Nephron (organoid): Measurements from ENCODE around the gene TRAPPC11.
A peak's percentile ranks its signal among the peaks of the same experiment; 100 is the strongest.

ENCODE experiments used
- H3K27ac Mint-ChIP-seq, 3 experiments: 2 replicates each; pipeline ENCODE4 v1.8.0; 2020; ENCODE audit warnings: mixed read lengths in 3 of 3, mild to moderate bottlenecking in 2 of 3, moderate library complexity in 1 of 3
- H3K27me3 Mint-ChIP-seq: 2 replicates; pipeline ENCODE4 v1.8.0; 2021; ENCODE audit warnings: low read depth, mild to moderate bottlenecking, moderate library complexity, mixed read lengths
- H3K36me3 Mint-ChIP-seq: 2 replicates; pipeline ENCODE4 v1.8.0; 2020; ENCODE audit warnings: low read depth, mixed read lengths
- H3K4me1 Mint-ChIP-seq: 2 replicates; pipeline ENCODE4 v1.8.0; 2020; ENCODE audit warnings: mixed read lengths
- H3K4me3 Mint-ChIP-seq, 3 experiments: 2 replicates each; pipeline ENCODE4 v1.8.0; 2020; ENCODE audit warnings: mild to moderate bottlenecking in 3 of 3, mixed read lengths in 3 of 3, moderate library complexity in 2 of 3
- H3K9me3 Mint-ChIP-seq: 2 replicates; pipeline ENCODE4 v1.8.0; 2020; ENCODE audit warnings: mixed read lengths
- CTCF ChIP-seq, 3 experiments: fragments of 200-600 bp; sonication (generic); IDR thresholded peaks; one replicate each; pipeline ENCODE4 v1.5.0; 2021; ENCODE audit warnings: antibody characterized with exemption in 3 of 3; ENCODE audit not compliant: unreplicated experiment in 3 of 3

The TRAPPC11 gene

DNA sequence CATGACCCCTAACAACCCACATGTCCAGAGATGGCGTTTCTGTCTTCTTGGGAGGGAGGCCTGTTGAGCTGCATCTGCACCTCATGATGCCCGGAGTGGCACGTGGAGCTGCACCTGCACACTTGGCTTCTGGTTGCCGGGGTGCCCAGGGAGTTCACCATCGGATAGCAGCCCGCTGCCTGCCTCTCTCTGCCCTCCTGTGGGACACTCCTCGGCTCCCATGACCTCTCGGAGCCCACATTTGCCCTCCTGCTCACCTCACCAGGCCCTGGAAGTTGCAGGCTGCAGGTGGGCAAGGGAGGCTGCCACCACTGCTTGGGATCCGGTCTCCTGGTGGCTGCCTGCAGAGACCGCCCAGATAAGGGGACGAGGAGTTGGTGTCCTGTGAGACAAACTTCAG lies 74.1 kb downstream of the TRAPPC11 start:
- no peak for TF ChIP-seq CTCF (IDR thresholded peaks at IDR 0.05; ENCODE audit: unreplicated experiment in 3 of 3)
- no peaks in the 10 kb centered on the region for H3K4me1 Mint-ChIP-seq

DNA sequence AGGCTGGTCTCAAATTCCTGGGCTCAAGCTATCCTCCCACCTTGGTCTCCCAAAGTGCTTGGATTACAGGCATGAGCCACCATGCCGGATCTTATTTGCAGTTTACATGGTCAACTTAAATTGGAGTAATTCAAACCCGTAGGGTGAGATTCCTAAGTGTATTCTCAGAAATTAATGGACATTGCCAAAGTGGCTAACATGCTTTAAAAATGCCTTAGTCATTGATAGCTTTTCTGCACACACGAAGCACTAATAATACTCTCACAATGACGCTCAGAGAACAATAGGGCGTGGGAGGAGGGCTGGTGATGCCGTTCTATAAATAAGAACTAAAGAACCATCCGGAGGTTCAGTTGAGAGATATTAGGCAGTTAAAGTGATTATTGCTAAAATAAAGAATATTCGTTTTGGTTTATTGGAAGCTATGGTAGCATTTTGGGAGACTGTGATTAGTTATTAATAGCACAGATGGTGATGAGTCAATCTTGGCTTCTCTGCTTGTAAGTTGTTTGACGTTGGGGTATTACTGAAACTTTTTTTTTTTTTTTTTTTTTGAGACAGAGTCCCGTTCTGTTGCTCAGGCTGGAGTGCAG lies 79.1 kb downstream of the TRAPPC11 start:
- Mint-ChIP-seq H3K4me1 (no peaks in the 10 kb centered on the region), H3K36me3 (no peaks in the 10 kb centered on the region), H3K9me3 (peaks cover 6% of the 10 kb centered on the region), H3K27ac (no peak overlapping the region), H3K27me3 (peaks cover 8% of the 10 kb centered on the region), H3K4me3 (no peak overlapping the region)
- TF ChIP-seq CTCF (IDR thresholded peaks at IDR 0.05; ENCODE audit: unreplicated experiment in 3 of 3): no peak

More for the DNA sequence above, 74.1 kb downstream of the TRAPPC11 start:
- Mint-ChIP-seq H3K9me3 (peaks cover 4% of the 10 kb centered on the region), H3K4me3 (no peak overlapping the region), H3K27ac (no peak overlapping the region), H3K36me3 (no peaks in the 10 kb centered on the region), H3K27me3 (peaks cover 8% of the 10 kb centered on the region)

DNA sequence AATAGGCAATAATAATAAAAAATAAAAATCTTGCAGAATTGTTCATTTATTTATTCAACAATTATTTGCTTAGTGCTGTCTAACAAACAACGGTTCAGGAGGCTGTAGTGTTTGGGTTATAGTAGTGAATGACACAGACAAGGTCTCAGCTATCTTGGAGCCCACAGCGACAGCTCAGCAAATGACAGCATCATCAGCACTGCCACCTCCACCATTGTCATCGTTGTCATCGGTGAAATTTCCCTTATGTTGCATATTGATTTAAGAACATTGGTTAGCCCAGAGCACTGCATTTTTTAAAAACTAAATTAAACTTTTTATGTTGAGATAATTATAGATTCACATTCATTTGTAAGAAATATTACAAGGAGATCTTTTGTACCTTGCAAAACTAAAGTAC lies 79.9 kb downstream of the TRAPPC11 start:
- no peak for TF ChIP-seq CTCF (IDR thresholded peaks at IDR 0.05; ENCODE audit: unreplicated experiment in 3 of 3)
- no peak overlapping the region for H3K27ac Mint-ChIP-seq
- H3K9me3 Mint-ChIP-seq: peaks cover 6% of the 10 kb centered on the region
- H3K4me3 Mint-ChIP-seq: no peak overlapping the region
- no peaks in the 10 kb centered on the region for H3K36me3 Mint-ChIP-seq
- H3K27me3 Mint-ChIP-seq: peaks cover 2% of the 10 kb centered on the region
- no peaks in the 10 kb centered on the region for H3K4me1 Mint-ChIP-seq

DNA sequence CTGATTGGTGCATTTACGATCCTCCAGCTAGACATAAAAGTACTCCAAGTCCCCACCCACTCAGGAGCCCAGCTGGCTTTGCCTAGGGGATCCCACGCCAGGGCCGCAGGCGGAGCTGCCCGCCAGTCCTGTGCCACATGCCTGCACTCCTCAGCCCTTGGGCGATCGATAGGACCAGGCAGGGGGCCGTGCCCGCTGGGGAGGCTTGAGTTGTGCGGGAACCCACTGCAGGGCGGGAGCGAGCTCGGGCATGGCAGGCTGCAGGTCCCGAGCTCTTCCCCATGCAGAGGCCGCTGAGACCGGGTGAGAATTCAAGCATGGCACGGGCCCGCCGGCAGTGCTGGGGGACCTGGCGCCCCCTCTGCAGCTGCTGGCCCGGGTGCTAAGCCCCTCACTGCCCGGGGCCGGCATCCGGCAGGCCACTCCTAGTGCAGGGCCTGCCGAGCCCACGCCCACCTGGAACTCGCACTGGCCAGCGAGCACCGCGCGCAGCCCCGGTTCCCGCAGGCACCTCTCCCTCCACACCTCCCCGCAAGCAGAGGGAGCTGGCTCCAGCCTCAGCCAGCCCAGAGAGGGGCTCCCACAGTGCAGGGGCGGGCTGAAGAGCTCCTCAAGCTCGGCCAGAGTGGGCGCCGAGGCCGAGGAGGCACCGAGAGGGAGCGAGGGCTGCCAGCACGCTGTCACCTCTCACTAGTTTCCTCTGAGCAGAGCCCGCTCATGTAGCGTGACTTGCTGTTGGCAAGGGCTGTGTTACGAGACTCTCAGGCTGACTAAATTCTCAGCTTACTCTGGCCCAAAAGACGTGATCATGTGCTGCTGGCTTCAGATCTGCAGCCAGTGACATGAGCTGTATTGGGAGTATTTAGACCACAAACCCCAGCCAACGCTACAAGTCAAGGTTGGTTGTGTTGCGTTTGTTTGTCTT lies 87.5 kb downstream of the TRAPPC11 start:
- peaks cover 28% of the 10 kb centered on the region for H3K4me1 Mint-ChIP-seq
- H3K4me3 Mint-ChIP-seq: no peak overlapping the region
- peaks cover 3% of the 10 kb centered on the region for H3K36me3 Mint-ChIP-seq
- no peaks in the 10 kb centered on the region for H3K27me3 Mint-ChIP-seq
- peaks cover 20% of the 10 kb centered on the region for H3K9me3 Mint-ChIP-seq
- TF ChIP-seq CTCF (IDR thresholded peaks at IDR 0.05; ENCODE audit: unreplicated experiment in 3 of 3): no peak
- peak overlapping the region; percentile 64 to 95 (median 87) for H3K27ac Mint-ChIP-seq

GRCh38 chr4:183747380-183747779 lies 88.3 kb downstream of the TRAPPC11 start:
- H3K36me3 Mint-ChIP-seq: peaks cover 3% of the 10 kb centered on the region
- peak overlapping the region; percentile 64 to 95 (median 87) for H3K27ac Mint-ChIP-seq
- no peak overlapping the region for H3K4me3 Mint-ChIP-seq
- no peak for TF ChIP-seq CTCF (IDR thresholded peaks at IDR 0.05; ENCODE audit: unreplicated experiment in 3 of 3)
- H3K4me1 Mint-ChIP-seq: peaks cover 28% of the 10 kb centered on the region
- no peaks in the 10 kb centered on the region for H3K27me3 Mint-ChIP-seq
- H3K9me3 Mint-ChIP-seq: peaks cover 23% of the 10 kb centered on the region
